Measurements from ENCODE around the gene WNT1.

WNT1 gene

GRCh38 chr12:48961331-48961730 lies 16.8 kb upstream of the WNT1 start:
- DNase-seq (ENCODE audit: low read depth, low spot score) = no peak

- DNase-seq (ENCODE audit: low read depth, low spot score) = no peak
Measured at GRCh38 chr12:48961801-48962200, 16.3 kb upstream of the WNT1 start.

DNA sequence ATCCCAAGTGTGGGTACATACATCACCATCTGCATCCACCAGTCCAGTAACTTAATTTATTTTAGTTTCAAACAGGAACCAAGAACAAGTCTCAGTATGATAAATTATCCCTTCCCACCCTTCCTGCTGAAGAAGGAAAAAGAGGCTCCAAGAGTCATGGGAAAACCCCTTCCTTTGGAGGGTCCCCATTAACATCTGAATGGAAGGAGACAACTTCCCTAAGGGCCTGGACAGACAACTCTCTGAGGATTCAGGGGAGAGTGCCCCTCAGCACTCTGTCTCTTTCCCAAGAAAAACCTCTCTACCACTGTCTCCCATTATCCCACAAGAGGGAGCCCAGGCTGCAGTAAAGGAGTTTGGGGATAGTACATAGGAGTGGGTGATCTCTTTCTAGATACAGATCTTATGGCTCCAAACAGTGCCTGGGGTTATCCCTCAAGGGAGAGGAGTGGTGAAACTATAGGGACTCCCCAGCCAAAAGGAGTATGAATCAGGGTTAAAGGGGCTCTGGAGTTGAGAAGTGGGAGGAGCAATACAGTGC lies 12.8 kb upstream of the WNT1 start:
- DNase-seq (ENCODE audit: low read depth, low spot score) = peak; percentile 74

GRCh38 chr12:48966177-48966895 lies 11.8 kb upstream of the WNT1 start:
- DNase-seq (ENCODE audit: low read depth, low spot score) = no peak

GRCh38 chr12:48967991-48968390 lies 10.1 kb upstream of the WNT1 start:
- DNase-seq (ENCODE audit: low read depth, low spot score) = no peak

GRCh38 chr12:48968467-48968866 lies 9.7 kb upstream of the WNT1 start:
- DNase-seq (ENCODE audit: low read depth, low spot score) = no peak

- no peak for DNase-seq (ENCODE audit: low read depth, low spot score)
Measured at GRCh38 chr12:48969160-48969771, 8.9 kb upstream of the WNT1 start.

GRCh38 chr12:48969833-48970701 lies 8.1 kb upstream of the WNT1 start:
- DNase-seq (ENCODE audit: low read depth, low spot score) = peak; percentile 64

GRCh38 chr12:48970702-48971334 lies 7.3 kb upstream of the WNT1 start:
- DNase-seq (ENCODE audit: low read depth, low spot score) = no peak

GRCh38 chr12:48972213-48972951 lies 5.7 kb upstream of the WNT1 start:
- no peak for DNase-seq (ENCODE audit: low read depth, low spot score)

GRCh38 chr12:48972952-48973483 lies 5.1 kb upstream of the WNT1 start:
- no peak for DNase-seq (ENCODE audit: low read depth, low spot score)

DNA sequence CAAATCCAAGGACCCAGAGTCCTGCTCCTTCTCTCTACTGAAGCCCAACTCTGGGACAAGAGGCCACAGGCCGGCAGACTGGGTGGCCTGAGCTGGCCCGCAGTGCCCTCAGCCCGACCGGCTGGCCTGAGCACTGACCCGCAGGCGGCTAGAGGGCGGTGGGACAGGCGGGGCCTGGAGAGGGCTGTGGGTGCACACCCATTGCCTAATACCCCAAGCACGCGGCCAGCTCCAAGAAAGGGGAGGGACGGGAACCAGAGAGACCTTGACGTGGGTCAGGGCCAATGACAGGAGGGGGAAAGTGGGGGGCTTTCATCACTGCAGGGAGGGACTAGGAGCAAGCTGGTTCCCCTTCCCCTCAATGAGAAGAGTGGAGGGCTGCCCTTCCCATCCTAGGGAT lies 4.6 kb upstream of the WNT1 start:
- DNase-seq (ENCODE audit: low read depth, low spot score) = peak; percentile 44

- DNase-seq (ENCODE audit: low read depth, low spot score) = peak; percentile 84
Measured at GRCh38 chr12:48973941-48974673, 4.0 kb upstream of the WNT1 start.

DNA sequence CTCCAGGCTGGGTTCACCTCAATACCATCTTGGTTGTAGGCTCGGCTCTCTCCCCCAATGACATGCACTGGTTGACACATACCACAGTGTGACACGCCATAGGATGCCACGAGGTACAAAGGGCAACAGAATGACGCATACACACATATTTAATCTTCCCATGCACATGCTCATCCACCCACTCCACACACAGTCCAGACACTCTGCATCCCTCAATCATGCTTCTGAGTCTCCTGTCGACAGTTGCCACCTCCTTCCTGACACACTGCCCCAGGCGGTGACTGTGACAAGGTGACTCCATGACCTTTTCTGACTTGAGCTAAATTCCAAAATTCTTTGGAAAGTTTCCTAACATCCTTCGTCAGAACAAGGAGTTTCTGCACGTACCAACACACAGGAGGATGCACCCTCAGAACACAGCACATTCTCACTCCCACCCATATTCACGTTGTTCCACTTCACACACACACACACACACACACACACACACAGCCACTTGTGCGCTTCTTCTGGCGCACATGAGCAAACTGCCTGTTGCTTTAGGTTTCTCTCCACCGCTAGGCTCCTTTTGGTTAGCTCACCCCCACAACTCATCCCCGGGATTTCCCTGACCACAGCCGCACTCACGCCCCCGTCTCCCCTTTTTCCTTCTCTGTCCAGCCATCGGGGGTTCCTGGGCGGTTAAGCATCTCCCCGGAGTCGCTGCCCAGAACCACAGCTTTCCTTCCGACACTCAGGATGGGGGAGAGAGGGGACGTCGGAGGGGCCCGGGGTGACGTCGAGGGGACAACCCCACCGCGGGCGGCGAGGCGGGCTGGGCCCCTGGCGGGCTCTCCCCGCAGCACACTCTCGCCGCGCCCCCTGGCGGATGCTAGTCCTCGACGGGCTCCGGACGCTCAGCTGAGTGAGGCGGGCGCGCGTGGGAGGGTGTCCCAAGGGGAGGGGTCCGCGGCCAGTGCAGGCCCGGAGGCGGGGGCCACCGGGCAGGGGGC lies 536 bp upstream of the WNT1 start:
- DNase-seq (ENCODE audit: low read depth, low spot score) = peak; percentile 24

DNA sequence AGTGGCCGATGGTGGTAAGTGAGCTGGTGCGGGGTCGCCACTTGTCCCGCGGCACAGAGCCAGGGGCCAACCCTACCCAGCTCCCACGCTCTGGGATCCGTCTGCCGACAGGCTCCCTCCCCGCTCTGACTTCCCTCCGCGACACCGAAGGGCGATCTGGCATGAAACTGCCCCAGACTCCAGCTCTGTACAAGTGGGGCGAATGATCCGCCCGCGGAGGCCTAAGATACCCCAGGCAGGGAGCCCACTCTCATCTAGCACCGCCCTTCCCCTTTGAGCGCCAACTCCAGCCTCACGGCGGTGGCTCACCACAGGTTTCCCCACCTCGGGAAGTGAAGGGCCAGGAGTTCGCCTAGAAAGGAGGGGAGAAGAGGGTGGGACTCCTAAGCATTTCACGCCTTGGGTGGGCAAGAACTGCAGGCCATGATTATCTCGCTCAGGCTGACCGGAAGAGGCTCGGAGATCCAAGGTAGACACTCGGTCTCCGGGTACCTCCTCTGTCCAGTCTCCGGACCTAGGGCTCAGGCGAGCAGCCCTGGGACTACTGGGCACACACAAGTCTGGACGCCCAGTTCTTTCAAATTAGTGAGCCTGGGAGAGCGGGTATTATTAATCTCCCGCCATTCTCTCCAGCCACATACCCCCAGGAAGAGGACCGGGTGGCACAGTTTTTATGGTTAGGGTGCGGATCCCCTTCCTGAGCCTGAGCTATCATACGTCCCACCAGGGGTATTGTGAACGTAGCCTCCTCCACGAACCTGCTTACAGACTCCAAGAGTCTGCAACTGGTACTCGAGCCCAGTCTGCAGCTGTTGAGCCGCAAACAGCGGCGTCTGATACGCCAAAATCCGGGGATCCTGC lies 849 bp downstream of the WNT1 start:
- DNase-seq (ENCODE audit: low read depth, low spot score) = peak; percentile 38

- DNase-seq (ENCODE audit: low read depth, low spot score) = peak; percentile 47
Measured at GRCh38 chr12:48979602-48980388, 1.7 kb downstream of the WNT1 start.

- peak; percentile 84 for DNase-seq (ENCODE audit: low read depth, low spot score)
Measured at GRCh38 chr12:48980389-48980952, 2.3 kb downstream of the WNT1 start.

Measured in ELF-1 (cell line).